OCI-LY1 (cell line): Measurements from ENCODE around the gene RGS7BP.

Experiments used
- EZH2 ChIP-seq: fragments of 200-600 bp; sonication (generic), shearing (Covaris generic); IDR thresholded peaks from 2 replicates; pipeline ENCODE4 v1.8.0; 2017; ENCODE audit warnings: borderline replicate concordance, mixed run types, mild to moderate bottlenecking, antibody characterized with exemption, low read length, moderate library complexity, mixed read lengths
- TF ChIP-seq, protein P1 (sequence below): fragments of 200-600 bp; sonication (generic), shearing (Covaris generic); IDR thresholded peaks from 2 replicates; pipeline ENCODE4 v1.5.1; 2017; ENCODE audit warnings: mild to moderate bottlenecking, antibody characterized with exemption, low read length, moderate library complexity, mixed read lengths

GRCh38 chr5:64655596-64655995 lies 149.8 kb downstream of the RGS7BP start:
- TF ChIP-seq EZH2: no peak
- TF ChIP-seq, protein P1, sequence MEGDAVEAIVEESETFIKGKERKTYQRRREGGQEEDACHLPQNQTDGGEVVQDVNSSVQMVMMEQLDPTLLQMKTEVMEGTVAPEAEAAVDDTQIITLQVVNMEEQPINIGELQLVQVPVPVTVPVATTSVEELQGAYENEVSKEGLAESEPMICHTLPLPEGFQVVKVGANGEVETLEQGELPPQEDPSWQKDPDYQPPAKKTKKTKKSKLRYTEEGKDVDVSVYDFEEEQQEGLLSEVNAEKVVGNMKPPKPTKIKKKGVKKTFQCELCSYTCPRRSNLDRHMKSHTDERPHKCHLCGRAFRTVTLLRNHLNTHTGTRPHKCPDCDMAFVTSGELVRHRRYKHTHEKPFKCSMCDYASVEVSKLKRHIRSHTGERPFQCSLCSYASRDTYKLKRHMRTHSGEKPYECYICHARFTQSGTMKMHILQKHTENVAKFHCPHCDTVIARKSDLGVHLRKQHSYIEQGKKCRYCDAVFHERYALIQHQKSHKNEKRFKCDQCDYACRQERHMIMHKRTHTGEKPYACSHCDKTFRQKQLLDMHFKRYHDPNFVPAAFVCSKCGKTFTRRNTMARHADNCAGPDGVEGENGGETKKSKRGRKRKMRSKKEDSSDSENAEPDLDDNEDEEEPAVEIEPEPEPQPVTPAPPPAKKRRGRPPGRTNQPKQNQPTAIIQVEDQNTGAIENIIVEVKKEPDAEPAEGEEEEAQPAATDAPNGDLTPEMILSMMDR: no peak
